Psoas muscle (tissue), 8 donors: Measurements from ENCODE around the gene FRYL. TPM values are rescaled to one million over a fixed set of nuclear protein-coding genes. Genes with fewer than 3 reads are reported as not detected.

Experiments used
- ATAC-seq, 4 donors: fragments of 200-7000 bp; cut with Tn5 transposase; one replicate each; pipeline ENCODE4 v1.9.1; 2020; ENCODE audit warnings: moderate library complexity in 3 of 4, mild to moderate bottlenecking in 2 of 4
- DNase-seq, 2 donors: peaks; one replicate each; pipeline ENCODE4 v3.0.0-alpha.2; 2020
- H3K27ac ChIP-seq: fragments of 200-600 bp; one replicate; pipeline ENCODE4 v1.8.0; 2022
- H3K27me3 ChIP-seq, 3 donors: fragments of 200-600 bp in 1 of 3; one replicate each; pipeline versions ENCODE4 v1.6.1 to v1.8.0; 2013 to 2022; ENCODE audit warnings: low read length in 2 of 3, mild to moderate bottlenecking in 2 of 3, moderate library complexity in 1 of 3; ENCODE audit not compliant: insufficient read depth in 3 of 3
- H3K36me3 ChIP-seq, 2 donors: fragments of 200-600 bp in 1 of 2; one replicate each; pipeline versions ENCODE4 v1.6.1 to v1.8.0; 2013 to 2022; ENCODE audit warnings: low read depth in 1 of 2, mild to moderate bottlenecking in 1 of 2, moderate library complexity in 1 of 2; ENCODE audit not compliant: insufficient read depth in 1 of 2
- H3K4me1 ChIP-seq: fragments of 200-600 bp; one replicate; pipeline ENCODE4 v1.8.0; 2022
- H3K4me3 ChIP-seq: fragments of 200-600 bp; one replicate; pipeline ENCODE4 v1.8.0; 2022; ENCODE audit warnings: mild to moderate bottlenecking
- H3K9me3 ChIP-seq: fragments of 200-600 bp; one replicate; pipeline ENCODE4 v1.8.0; 2022
- CTCF ChIP-seq: fragments of 200-600 bp; IDR thresholded peaks from one replicate; pipeline ENCODE4 v1.8.0; 2022; ENCODE audit warnings: antibody characterized with exemption
- WGBS, 3 donors: extraction: QIAGEN DNeasy Blood & Tissue Kit; methylation state at CpG; one replicate each; pipeline versions ENCODE4 v1.1.6 to v1.1.7; 2013; 5-methylcytosine and 5-hydroxymethylcytosine counted together
- intact Hi-C, 2 donors: fragments of 100-400 bp; cut with DNase I; formaldehyde crosslinking; loops; one replicate each; pipeline versions ENCODE4 v1.11.0 to v1.14.2; 2022
- polyA plus RNA-seq, 3 donors: library from polyadenylated mRNA; stranded (reverse); fragments of 200-250 nt; gene quantifications; one replicate each; pipeline ENCODE4 v1.2.3, GENCODE V29; 2013
- total RNA-seq, 4 donors: library from RNA; stranded (reverse); fragmentation: NEBNext Ultra II Directional in 2 of 4; extraction: Animal tissue kit (Norgen Biotek cat#: 25700) in 2 of 4; gene quantifications; one replicate each; pipeline versions ENCODE4 v1.2.1 to v1.2.4, GENCODE V29; 2021 to 2023
- donor health status: healthy with polysubstance abuse.
- donor health status: DM: no; HTN: no; CAD: no; lungs with moderate emphysema.
- donor health status: Bipolar disorder and iron deficiency.
- donor health status: healthy.
- donor health status: DM: yes; HTN: yes; CAD: no.
- donor health status: DM: no; HTN: no; CAD: no.
- donor health status: DM: no; HTN: no; CAD: no.
- donor health status: DM: yes; HTN: yes; CAD: no.

FRYL gene
- total and polyA plus RNA-seq, 7 donors, result 4.8 to 21.7 (median 15.0) TPM

GRCh38 chr4:48571471-48571870 lies 208.6 kb downstream of the FRYL start:
- ATAC-seq (no peak), DNase-seq (no peak)
- Histone ChIP-seq H3K9me3 (no peaks in the 10 kb centered on the region), H3K36me3 (peaks cover 4 to 89% of the 10 kb centered on the region in 2 donors), H3K27ac (no peak overlapping the region), H3K4me1 (no peaks in the 10 kb centered on the region), H3K4me3 (no peak overlapping the region), H3K27me3 (no peaks in the 10 kb centered on the region)
- WGBS, 3 donors, result 88 to 93% (median 90%) methylated on average over 1 of the region's 1 CpG
- TF ChIP-seq CTCF, result no peak
- intact Hi-C loops, result no loop called here

- Histone ChIP-seq H3K4me3 (no peak overlapping the region), H3K27ac (no peak overlapping the region), H3K27me3 (no peaks in the 10 kb centered on the region), H3K9me3 (no peaks in the 10 kb centered on the region), H3K36me3 (peaks cover 4 to 91% of the 10 kb centered on the region in 2 donors), H3K4me1 (no peaks in the 10 kb centered on the region)
- DNase-seq, result no peak
- no peak for TF ChIP-seq CTCF
- 90 to 93% (median 91%) methylated on average over 9 of the region's 9 CpGs for WGBS, 3 donors
- ATAC-seq, result no peak
- intact Hi-C loops, result no loop called here
These were observed 209.3 kb downstream of the FRYL start for GRCh38 chr4:48570646-48571220.

GRCh38 chr4:48566034-48566384 lies 214.1 kb downstream of the FRYL start:
- H3K4me1 ChIP-seq, result no peaks in the 10 kb centered on the region
- H3K27me3 ChIP-seq, result no peaks in the 10 kb centered on the region
- ATAC-seq (no peak), DNase-seq (no peak)
- no peaks in the 10 kb centered on the region for H3K9me3 ChIP-seq
- no peak for TF ChIP-seq CTCF
- no peak overlapping the region for H3K27ac ChIP-seq
- no peak overlapping the region for H3K4me3 ChIP-seq
- H3K36me3 ChIP-seq, result peaks cover 0 to 100% of the 10 kb centered on the region in 2 donors
- intact Hi-C loops, result no loop called here
- 73 to 74% (median 73%) methylated on average over 3 of the region's 3 CpGs for WGBS, 3 donors

- H3K36me3 ChIP-seq, result peaks cover 0 to 100% of the 10 kb centered on the region in 2 donors
- no peak for DNase-seq
- TF ChIP-seq CTCF, result no peak
- intact Hi-C loops, result no loop called here
- H3K27ac ChIP-seq, result no peak overlapping the region
- no peaks in the 10 kb centered on the region for H3K4me1 ChIP-seq
- no peaks in the 10 kb centered on the region for H3K9me3 ChIP-seq
- H3K4me3 ChIP-seq, result no peak overlapping the region
- 92 to 97% (median 95%) methylated on average over 5 of the region's 5 CpGs for WGBS, 3 donors
- no peak for ATAC-seq
- no peaks in the 10 kb centered on the region for H3K27me3 ChIP-seq
These were observed 214.6 kb downstream of the FRYL start for GRCh38 chr4:48565362-48566033.

- TF ChIP-seq CTCF, result no peak
- Histone ChIP-seq H3K27me3 (no peaks in the 10 kb centered on the region), H3K36me3 (peaks cover 4 to 96% of the 10 kb centered on the region in 2 donors), H3K4me3 (no peak overlapping the region), H3K27ac (no peak overlapping the region), H3K4me1 (no peaks in the 10 kb centered on the region), H3K9me3 (no peaks in the 10 kb centered on the region)
- no peak for ATAC-seq
- intact Hi-C loops, result no loop called here
- 93 to 98% (median 97%) methylated on average over 3 of the region's 3 CpGs for WGBS, 3 donors
- no peak for DNase-seq
These were observed 215.9 kb downstream of the FRYL start for GRCh38 chr4:48564151-48564550.
